Measurements from ENCODE around the gene GNL3L.
"Not testable (repeated sequence)": the region's sequence is repeated elsewhere in the genome, so short reads cannot be mapped to it uniquely, and the experiment has no call there.

The GNL3L gene

GRCh38 chrX:54564936-54565335 lies 34.9 kb downstream of the GNL3L start:
- Histone ChIP-seq H3K4me3 (ENCODE audit: low read length) (no peak overlapping the region), H3K36me3 (ENCODE audit: control insufficient read depth, low read depth, low read length) (peaks cover 21% of the 10 kb centered on the region), H3K9me3 (ENCODE audit: control insufficient read depth, low read depth, low read length) (peaks cover 13% of the 10 kb centered on the region), H3K9ac (ENCODE audit: low read length) (no peak overlapping the region), H3K27me3 (ENCODE audit: control insufficient read depth, insufficient read depth, low read length) (no peaks in the 10 kb centered on the region), H3K4me1 (ENCODE audit: control insufficient read depth, low read depth, low read length) (no peaks in the 10 kb centered on the region), H3K27ac (ENCODE audit: low read length) (no peak overlapping the region)

GRCh38 chrX:54570332-54570731 lies 40.3 kb downstream of the GNL3L start:
- Histone ChIP-seq H3K9me3 (ENCODE audit: control insufficient read depth, low read depth, low read length) (peaks cover 14% of the 10 kb centered on the region), H3K9ac (ENCODE audit: low read length) (no peak overlapping the region), H3K36me3 (ENCODE audit: control insufficient read depth, low read depth, low read length) (peaks cover 4% of the 10 kb centered on the region), H3K4me1 (ENCODE audit: control insufficient read depth, low read depth, low read length) (no peaks in the 10 kb centered on the region), H3K27ac (ENCODE audit: low read length) (no peak overlapping the region), H3K27me3 (ENCODE audit: control insufficient read depth, insufficient read depth, low read length) (no peaks in the 10 kb centered on the region), H3K4me3 (ENCODE audit: low read length) (no peak overlapping the region)

GRCh38 chrX:54572641-54573040 lies 42.6 kb downstream of the GNL3L start:
- not testable (repeated sequence) for H3K9ac ChIP-seq (ENCODE audit: low read length); H3K4me1 ChIP-seq (ENCODE audit: control insufficient read depth, low read depth, low read length); H3K27ac ChIP-seq (ENCODE audit: low read length); H3K36me3 ChIP-seq (ENCODE audit: control insufficient read depth, low read depth, low read length); H3K4me3 ChIP-seq (ENCODE audit: low read length); H3K27me3 ChIP-seq (ENCODE audit: control insufficient read depth, insufficient read depth, low read length)
- H3K9me3 ChIP-seq (ENCODE audit: control insufficient read depth, low read depth, low read length), result peaks cover 10% of the 10 kb centered on the region

GRCh38 chrX:54597728-54598127 lies 67.7 kb downstream of the GNL3L start:
- Histone ChIP-seq H3K4me1 (ENCODE audit: control insufficient read depth, low read depth, low read length) (no peaks in the 10 kb centered on the region), H3K36me3 (ENCODE audit: control insufficient read depth, low read depth, low read length) (no peaks in the 10 kb centered on the region), H3K27me3 (ENCODE audit: control insufficient read depth, insufficient read depth, low read length) (no peaks in the 10 kb centered on the region), H3K27ac (ENCODE audit: low read length) (no peak overlapping the region), H3K9me3 (ENCODE audit: control insufficient read depth, low read depth, low read length) (peaks cover 14% of the 10 kb centered on the region), H3K4me3 (ENCODE audit: low read length) (no peak overlapping the region), H3K9ac (ENCODE audit: low read length) (no peak overlapping the region)

- Histone ChIP-seq H3K9ac (ENCODE audit: low read length) (no peak overlapping the region), H3K27ac (ENCODE audit: low read length) (no peak overlapping the region), H3K4me1 (ENCODE audit: control insufficient read depth, low read depth, low read length) (no peaks in the 10 kb centered on the region), H3K4me3 (ENCODE audit: low read length) (no peak overlapping the region), H3K27me3 (ENCODE audit: control insufficient read depth, insufficient read depth, low read length) (no peaks in the 10 kb centered on the region), H3K9me3 (ENCODE audit: control insufficient read depth, low read depth, low read length) (no peaks in the 10 kb centered on the region), H3K36me3 (ENCODE audit: control insufficient read depth, low read depth, low read length) (no peaks in the 10 kb centered on the region)
These were observed 72.5 kb downstream of the GNL3L start for GRCh38 chrX:54602563-54602962.
